SH-SY5Y (cell line): Measurements from ENCODE around the gene OGDHL.

Experiments
- GATA2 ChIP-seq: IDR thresholded peaks from 2 replicates; pipeline ENCODE4 v1.6.1; 2011; ENCODE audit warnings: mild to moderate bottlenecking, low read depth, low read length
- GATA3 ChIP-seq: IDR thresholded peaks from 2 replicates; pipeline ENCODE4 v1.6.1; 2011; ENCODE audit warnings: low read depth, mild to moderate bottlenecking, low read length, moderate library complexity

The OGDHL gene

GRCh38 chr10:49746626-49747302 is 15.4 kb downstream of the OGDHL start:
- TF ChIP-seq GATA2: no peak
- TF ChIP-seq GATA3: no peak

DNA sequence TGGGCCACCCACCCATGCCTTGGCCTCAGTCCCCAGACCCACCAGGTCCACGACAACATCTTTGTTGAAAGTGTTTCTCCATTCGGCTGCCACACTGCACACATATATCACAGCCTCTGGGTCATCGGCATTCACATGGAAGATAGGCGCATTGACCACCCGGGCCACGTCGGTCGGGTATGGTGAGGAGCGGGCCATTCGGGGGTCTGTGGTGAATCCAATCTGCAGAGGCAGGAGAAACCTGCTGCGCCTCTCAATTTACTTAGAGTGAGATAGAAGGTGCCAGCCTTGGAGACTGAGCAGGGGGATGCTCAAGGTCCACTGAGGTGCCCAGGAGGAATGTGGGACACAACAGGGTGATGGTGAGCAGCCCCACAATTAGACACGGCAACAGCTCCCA is 16.4 kb downstream of the OGDHL start:
- no peak for TF ChIP-seq GATA2

DNA sequence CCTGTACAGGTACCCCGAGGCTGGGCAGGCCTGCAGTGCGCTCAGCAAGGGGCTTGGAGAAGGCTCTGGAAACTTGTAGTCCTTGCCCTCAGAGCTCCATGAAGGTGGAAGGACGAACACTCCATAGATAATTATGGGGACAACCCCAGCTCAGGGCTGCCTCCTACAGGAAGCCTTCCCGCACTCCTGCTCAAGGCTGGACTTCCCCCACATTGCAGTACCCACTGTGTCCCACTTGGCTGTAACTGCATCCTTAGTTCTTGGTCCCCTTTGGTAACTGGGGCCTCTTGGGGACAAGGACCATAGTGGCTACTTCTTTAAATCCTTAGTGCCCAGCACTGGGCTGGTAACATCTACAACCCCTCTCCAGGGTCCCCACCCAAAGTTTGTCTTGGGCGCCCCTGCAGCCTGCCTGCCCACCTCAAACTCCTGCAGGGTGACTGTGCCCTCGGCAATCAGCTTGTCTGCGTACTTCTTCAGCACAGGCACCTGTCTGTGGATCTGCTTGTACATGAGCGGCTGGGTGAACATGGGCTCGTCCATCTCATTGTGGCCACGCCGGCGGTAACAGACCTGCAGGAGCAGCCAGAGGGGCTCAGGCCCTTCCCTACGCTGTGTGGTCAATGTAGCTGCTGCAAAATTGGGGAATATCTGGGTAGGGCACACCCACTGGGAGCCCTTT is 17.1 kb downstream of the OGDHL start:
- TF ChIP-seq GATA2 (no peak), GATA3 (no peak)

DNA sequence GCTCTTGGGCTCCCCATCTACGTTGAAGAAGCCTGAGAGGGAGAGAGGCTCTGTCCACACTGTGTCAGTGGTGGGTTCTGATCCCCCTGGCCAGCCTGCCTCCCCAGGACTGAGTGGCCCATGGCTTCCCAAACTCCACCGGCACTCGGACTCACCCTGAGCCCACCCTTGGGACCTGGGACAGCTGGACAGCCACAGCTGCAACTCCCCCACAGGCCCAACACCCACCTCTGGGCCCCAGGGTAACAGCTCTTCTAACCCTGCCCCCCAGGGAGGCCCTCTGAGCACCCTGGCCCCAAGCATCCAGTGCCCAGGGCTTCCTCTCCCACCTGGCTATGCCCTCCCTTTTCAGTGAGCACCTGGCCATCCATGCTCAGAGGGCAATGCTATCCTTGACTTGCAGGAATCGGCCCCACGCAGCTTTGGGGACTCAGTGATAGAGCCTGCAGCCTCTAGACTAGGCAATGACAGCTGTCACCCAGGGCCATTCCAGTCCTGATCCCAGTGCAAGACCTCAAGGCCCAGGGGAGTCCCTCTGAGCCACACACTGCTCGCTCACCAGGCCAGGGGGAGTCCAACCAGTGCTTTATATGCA is 17.9 kb downstream of the OGDHL start:
- TF ChIP-seq GATA3: no peak
- no peak for TF ChIP-seq GATA2

GRCh38 chr10:49743464-49744075 is 18.6 kb downstream of the OGDHL start:
- TF ChIP-seq GATA2: no peak
- TF ChIP-seq GATA3: no peak

- no peak for TF ChIP-seq GATA3
- TF ChIP-seq GATA2: no peak
Observed at GRCh38 chr10:49742683-49743463, 19.2 kb downstream of the OGDHL start.

GRCh38 chr10:49741108-49741995 is 20.8 kb downstream of the OGDHL start:
- TF ChIP-seq GATA3 (no peak), GATA2 (no peak)

DNA sequence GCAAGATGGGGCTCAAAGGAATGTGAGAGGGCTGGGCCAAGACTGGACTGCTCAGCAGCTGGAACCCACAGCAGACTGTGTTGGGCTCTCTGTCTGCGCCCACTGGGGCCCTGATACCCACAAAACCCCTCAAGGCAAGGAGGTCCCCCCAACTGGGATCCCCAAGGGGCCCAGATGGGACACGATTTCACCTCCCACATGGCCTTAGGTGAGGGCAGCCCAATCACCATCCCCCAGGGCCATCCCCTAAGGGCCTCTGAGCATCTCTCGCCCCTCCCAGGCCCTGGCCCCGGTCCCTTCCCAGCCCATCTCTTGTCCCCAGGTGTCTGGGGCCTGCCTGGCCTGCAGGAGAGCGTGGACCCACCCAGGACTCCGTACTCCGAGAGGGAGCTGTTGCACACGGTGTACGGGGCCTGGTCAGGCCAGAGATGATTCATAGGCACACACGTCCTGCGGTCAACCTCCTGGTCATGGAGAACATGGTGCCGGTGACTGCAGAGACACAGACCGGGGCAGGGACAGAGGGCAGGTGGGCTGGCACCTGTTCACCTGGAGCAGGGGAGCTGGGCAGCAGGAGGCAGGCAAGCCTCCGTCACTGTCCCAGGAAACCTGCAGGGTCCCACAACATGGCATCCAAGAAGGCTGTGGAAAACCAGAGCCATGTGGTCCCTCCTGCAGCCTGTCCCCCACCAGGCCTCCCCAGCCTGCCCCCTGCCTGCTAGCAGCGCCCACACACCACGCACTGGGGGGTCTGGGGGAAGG is 21.6 kb downstream of the OGDHL start:
- TF ChIP-seq GATA2 (no peak), GATA3 (no peak)

DNA sequence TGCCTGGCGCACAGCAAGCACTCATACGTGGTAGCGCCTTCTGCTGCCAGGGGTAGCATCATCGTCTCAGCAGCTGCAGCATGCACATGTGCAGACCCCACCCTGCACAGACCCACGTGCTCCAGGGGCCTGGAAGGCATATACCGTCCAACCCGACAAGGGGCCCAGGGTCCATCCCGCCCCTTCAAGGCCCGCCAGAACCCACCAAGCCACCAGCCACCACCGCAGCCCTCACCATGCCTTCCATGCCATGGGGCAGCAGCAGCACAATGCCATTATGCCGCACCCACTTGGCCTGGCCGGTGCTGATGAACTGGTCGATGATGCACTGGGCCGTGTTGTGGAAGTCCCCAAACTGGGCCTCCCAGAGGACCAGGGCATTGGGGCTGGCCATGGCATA is 22.7 kb downstream of the OGDHL start:
- TF ChIP-seq GATA3 (no peak), GATA2 (no peak)

GRCh38 chr10:49738616-49739360 is 23.3 kb downstream of the OGDHL start:
- TF ChIP-seq GATA2 (no peak), GATA3 (no peak)

GRCh38 chr10:49737474-49738201 is 24.5 kb downstream of the OGDHL start:
- TF ChIP-seq GATA2 (no peak), GATA3 (no peak)
